Prostate gland (tissue), 2 donors: ENCODE results near the gene ETNPPL. TPM values are rescaled to one million over a fixed set of nuclear protein-coding genes. Genes with fewer than 3 reads are reported as not detected.
"Not testable (repeated sequence)": the region's sequence is repeated elsewhere in the genome, so short reads cannot be mapped to it uniquely, and the experiment has no call there.

Source experiments
- DNase-seq: peaks from one replicate; pipeline ENCODE4 v3.0.0-alpha.2; 2019; ENCODE audit warnings: low spot score
- H3K27ac ChIP-seq, 2 donors: fragments of 200-600 bp; sonication (generic); 2 replicates each; pipeline ENCODE4 v1.5.1; 2017 to 2019
- H3K27me3 ChIP-seq: fragments of 200-600 bp; sonication (generic); replicated peaks from 2 replicates; pipeline ENCODE4 v1.5.1; 2019; ENCODE audit not compliant: insufficient read depth
- H3K36me3 ChIP-seq, 2 donors: fragments of 200-600 bp; sonication (generic); 1 replicate in 1 of 2; 2 replicates in 1 of 2; pipeline versions ENCODE4 v1.5.1 to v1.8.1; 2017 to 2019
- H3K4me1 ChIP-seq: fragments of 200-600 bp; sonication (generic); replicated peaks from 2 replicates; pipeline ENCODE4 v1.5.1; 2019
- H3K4me3 ChIP-seq, 2 donors: fragments of 200-600 bp; sonication (generic); 2 replicates each; pipeline ENCODE4 v1.5.1; 2017 to 2019
- H3K9me3 ChIP-seq: fragments of 200-600 bp; sonication (generic); 2 replicates; pipeline ENCODE4 v1.5.1; 2017
- POLR2A ChIP-seq: fragments of 450-650 bp; IDR thresholded peaks from one replicate; pipeline ENCODE4 v1.6.1; 2016; ENCODE audit warnings: antibody characterized with exemption, mild to moderate bottlenecking
- POLR2AphosphoS5 ChIP-seq: sonication (generic); formaldehyde crosslinking; IDR thresholded peaks from one replicate; pipeline ENCODE4 v1.6.1; 2017; ENCODE audit warnings: antibody characterized with exemption
- WGBS: methylation state at CpG from one replicate; pipeline ENCODE4 v1.1.5; 2018; 5-methylcytosine and 5-hydroxymethylcytosine counted together
- intact Hi-C: fragments of 100-400 bp; cut with DNase I; formaldehyde crosslinking; loops from one replicate; pipeline ENCODE4 v1.14.2; 2022
- total RNA-seq, 2 donors: library from RNA; depleted of rRNA; stranded (reverse); fragments of >200 nt; gene quantifications; one replicate each; pipeline ENCODE4 v1.1.0, GENCODE V29; 2016
- TF ChIP-seq, protein P1 (sequence below), 4 experiments: fragments of 200-600 bp in 2 of 4; fragments of 450-650 bp in 2 of 4; sonication (generic) in 2 of 4; IDR thresholded peaks; 1 replicate in 3 of 4; 2 replicates in 1 of 4; pipeline ENCODE4 v1.5.1; 2016 to 2019; ENCODE audit warnings: antibody characterized with exemption in 4 of 4, mild to moderate bottlenecking in 2 of 4, moderate library complexity in 2 of 4

Gene ETNPPL
- total RNA-seq, 2 donors from 2014 or later = 1.1 TPM; not detected in 1

DNA sequence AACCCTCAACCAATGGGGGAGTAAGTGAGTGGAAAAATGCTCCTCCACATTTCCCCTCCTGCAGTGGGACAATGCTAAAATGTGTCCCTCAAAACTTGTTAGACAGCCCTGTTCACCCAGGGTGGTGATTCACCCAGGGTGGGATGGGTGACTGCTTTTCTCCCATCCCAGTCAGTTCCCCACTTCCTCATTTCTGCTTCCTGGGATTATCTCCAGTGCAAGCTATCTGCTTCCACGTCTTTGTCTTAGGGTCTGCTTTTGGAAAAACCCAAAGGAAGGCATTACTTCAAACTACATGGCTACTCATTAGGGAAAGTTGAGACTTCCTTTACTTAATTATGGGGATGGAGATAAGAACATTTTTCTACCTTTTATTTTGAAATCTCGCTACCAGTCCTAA, 45.5 kb downstream of the ETNPPL start:
- no peaks in the 10 kb centered on the region for H3K4me1 ChIP-seq
- H3K4me3 ChIP-seq = no peak overlapping the region
- no peak for DNase-seq
- WGBS = 77% methylated on average over 2 of the region's 2 CpGs
- intact Hi-C loops = no loop called here
- no peaks in the 10 kb centered on the region for H3K36me3 ChIP-seq
- no peaks in the 10 kb centered on the region for H3K9me3 ChIP-seq
- TF ChIP-seq, protein P1, sequence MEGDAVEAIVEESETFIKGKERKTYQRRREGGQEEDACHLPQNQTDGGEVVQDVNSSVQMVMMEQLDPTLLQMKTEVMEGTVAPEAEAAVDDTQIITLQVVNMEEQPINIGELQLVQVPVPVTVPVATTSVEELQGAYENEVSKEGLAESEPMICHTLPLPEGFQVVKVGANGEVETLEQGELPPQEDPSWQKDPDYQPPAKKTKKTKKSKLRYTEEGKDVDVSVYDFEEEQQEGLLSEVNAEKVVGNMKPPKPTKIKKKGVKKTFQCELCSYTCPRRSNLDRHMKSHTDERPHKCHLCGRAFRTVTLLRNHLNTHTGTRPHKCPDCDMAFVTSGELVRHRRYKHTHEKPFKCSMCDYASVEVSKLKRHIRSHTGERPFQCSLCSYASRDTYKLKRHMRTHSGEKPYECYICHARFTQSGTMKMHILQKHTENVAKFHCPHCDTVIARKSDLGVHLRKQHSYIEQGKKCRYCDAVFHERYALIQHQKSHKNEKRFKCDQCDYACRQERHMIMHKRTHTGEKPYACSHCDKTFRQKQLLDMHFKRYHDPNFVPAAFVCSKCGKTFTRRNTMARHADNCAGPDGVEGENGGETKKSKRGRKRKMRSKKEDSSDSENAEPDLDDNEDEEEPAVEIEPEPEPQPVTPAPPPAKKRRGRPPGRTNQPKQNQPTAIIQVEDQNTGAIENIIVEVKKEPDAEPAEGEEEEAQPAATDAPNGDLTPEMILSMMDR (IDR thresholded peaks at IDR 0.05) = no peak
- TF ChIP-seq POLR2A (no peak), POLR2AphosphoS5 (no peak)
- H3K27ac ChIP-seq = no peak overlapping the region
- H3K27me3 ChIP-seq = no peaks in the 10 kb centered on the region

DNA sequence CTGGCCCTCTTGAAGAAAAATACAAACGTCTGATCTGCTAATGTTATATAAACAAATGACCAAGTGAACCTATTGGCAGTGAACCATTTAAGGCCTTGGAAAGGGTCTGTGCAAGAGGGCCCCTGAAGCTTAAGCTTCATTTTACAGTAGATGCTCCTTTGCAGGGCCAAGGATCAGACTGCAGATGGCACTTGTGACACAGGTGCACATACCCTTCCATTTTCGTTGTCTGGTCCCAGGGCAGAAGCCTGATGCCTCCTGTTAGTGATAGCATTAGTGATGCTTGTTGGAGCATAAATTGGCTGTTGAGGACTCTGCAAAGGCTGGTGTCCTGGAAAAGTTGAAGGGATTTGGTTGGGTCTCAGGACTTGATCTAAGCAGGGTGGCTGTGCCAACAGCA, 46.5 kb downstream of the ETNPPL start:
- Histone ChIP-seq H3K36me3 (no peaks in the 10 kb centered on the region), H3K9me3 (no peaks in the 10 kb centered on the region), H3K27me3 (no peaks in the 10 kb centered on the region), H3K4me1 (no peaks in the 10 kb centered on the region), H3K4me3 (no peak overlapping the region), H3K27ac (no peak overlapping the region)
- WGBS = 50% methylated on average over 2 of the region's 2 CpGs
- no peak for TF ChIP-seq POLR2AphosphoS5
- TF ChIP-seq, protein P1 (IDR thresholded peaks at IDR 0.05) = no peak
- no peak for TF ChIP-seq POLR2A
- no peak for DNase-seq
- intact Hi-C loops = no loop called here

DNA sequence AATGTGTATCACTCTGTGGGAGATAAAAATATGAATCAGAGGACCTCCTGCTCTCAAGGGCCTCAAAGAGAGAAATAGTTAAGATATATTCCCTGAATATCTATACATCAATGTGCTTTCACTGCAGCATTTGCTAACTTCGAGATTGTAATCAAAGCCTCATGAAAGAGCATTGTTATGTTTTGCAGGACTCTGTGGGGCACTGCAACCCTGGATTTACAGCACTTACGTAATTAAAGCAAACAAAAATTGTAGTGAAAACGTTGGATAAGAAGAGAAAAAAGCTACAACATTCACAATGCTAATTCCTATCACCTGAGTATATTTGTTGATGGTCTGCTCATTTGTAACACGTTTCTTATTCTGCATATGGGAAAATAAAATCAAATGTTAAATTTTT, 48.0 kb downstream of the ETNPPL start:
- H3K4me1 ChIP-seq = no peaks in the 10 kb centered on the region
- WGBS = 26% methylated on average over 4 of the region's 4 CpGs
- H3K4me3 ChIP-seq = no peak overlapping the region
- intact Hi-C loops = no loop called here
- no peak for DNase-seq
- no peaks in the 10 kb centered on the region for H3K27me3 ChIP-seq
- no peaks in the 10 kb centered on the region for H3K9me3 ChIP-seq
- no peak overlapping the region for H3K27ac ChIP-seq
- TF ChIP-seq POLR2A (no peak), POLR2AphosphoS5 (no peak)
- TF ChIP-seq, protein P1 (IDR thresholded peaks at IDR 0.05) = no peak
- no peaks in the 10 kb centered on the region for H3K36me3 ChIP-seq

DNA sequence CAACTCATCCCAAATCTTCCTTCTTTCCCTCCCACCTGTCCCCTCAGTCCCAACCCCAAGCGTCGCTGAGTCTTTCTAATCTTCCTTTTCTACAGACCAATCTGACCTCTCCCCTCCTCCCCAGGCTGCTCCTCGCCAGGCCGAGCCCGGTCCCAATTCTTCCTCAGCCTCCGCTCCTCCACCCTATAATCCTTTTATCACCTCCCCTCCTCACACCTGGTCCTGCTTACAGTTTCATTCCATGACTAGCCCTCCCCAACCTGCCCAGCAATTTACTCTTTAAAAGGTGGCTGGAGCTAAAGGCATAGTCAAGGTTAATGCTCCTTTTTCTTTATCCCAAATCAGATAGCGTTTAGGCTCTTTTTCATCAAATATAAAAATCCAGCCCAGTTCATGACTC, 52.3 kb downstream of the ETNPPL start:
- H3K27me3 ChIP-seq, H3K36me3 ChIP-seq, H3K27ac ChIP-seq, intact Hi-C loops, H3K9me3 ChIP-seq, H3K4me1 ChIP-seq, H3K4me3 ChIP-seq, DNase-seq: not testable (repeated sequence)
- WGBS = 73% methylated on average over 7 of the region's 7 CpGs

GRCh38 chr4:108709722-108710121, 53.1 kb downstream of the ETNPPL start:
- Histone ChIP-seq H3K4me3 (no peak overlapping the region), H3K4me1 (no peaks in the 10 kb centered on the region), H3K36me3 (no peaks in the 10 kb centered on the region), H3K9me3 (no peaks in the 10 kb centered on the region), H3K27ac (no peak overlapping the region), H3K27me3 (no peaks in the 10 kb centered on the region)
- 51% methylated on average over 7 of the region's 7 CpGs for WGBS
- no peak for DNase-seq
- TF ChIP-seq POLR2AphosphoS5 (no peak), POLR2A (no peak)
- TF ChIP-seq, protein P1 (IDR thresholded peaks at IDR 0.05) = no peak
- intact Hi-C loops = no loop called here
